ENCODE data around the gene NSUN6. TPM values are rescaled to one million over a fixed set of nuclear protein-coding genes. Genes with fewer than 3 reads are reported as not detected.

The NSUN6 gene
- total and polyA plus RNA-seq, 2 experiments from 2014 or later: 4.1 to 5.4 TPM

DNA sequence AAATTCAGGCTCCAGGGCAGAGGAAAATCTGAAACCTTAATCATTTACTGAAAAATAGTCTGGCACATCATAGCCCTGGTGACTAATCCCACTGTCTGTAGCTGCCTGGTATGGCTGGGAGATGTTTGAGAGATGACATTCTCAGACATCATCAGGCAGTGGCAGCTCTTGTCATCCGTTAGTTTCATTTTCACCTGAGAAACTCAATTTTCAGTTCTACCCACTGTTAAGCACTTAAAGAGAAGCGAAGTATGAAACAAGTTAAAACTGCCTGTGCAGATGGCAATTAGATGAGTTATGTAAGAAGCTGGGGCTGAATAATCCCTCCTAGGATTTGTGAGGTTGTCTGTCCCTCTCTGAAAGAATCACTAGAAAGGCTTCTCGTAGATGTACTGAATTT lies 150.2 kb downstream of the NSUN6 start:
- in situ Hi-C loops (cut with MboI): no loop called here
- H3K4me3 ChIP-seq: no peak overlapping the region
- DNase-seq: peak; percentile 69

DNA sequence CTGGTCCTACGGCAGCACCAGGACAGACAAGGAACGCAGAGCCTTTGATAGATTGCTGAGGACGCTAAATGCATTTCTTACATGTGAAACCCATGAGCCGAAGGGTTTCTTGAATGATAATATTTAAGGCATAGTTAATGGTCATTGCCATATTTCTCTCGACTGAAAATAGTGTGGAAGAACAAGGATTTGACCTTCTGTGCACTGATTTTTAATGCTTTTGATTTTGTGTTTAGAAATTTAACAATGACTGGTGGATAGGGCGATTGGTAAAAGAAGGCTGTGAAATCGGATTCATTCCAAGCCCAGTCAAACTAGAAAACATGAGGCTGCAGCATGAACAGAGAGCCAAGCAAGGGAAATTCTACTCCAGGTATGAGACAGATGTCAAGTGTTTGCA lies 150.8 kb downstream of the NSUN6 start:
- Histone ChIP-seq H3K27me3 (replicated peaks; ENCODE audit: insufficient read depth) (no peaks in the 10 kb centered on the region), H3K4me1 (ENCODE audit: insufficient read depth) (no peaks in the 10 kb centered on the region), H3K9ac (no peak overlapping the region), H3K36me3 (ENCODE audit: low read depth) (no peaks in the 10 kb centered on the region), H4K20me1 (ENCODE audit: insufficient read depth) (no peaks in the 10 kb centered on the region), H2AFZ (no peak overlapping the region), H3K79me2 (ENCODE audit: insufficient read depth) (no peaks in the 10 kb centered on the region), H3K4me2 (ENCODE audit: unreplicated experiment) (no peak overlapping the region), H3K9me3 (ENCODE audit: low read depth) (no peaks in the 10 kb centered on the region), H3K27ac (no peak overlapping the region), H3K9me2 (ENCODE audit: insufficient read depth) (no peaks in the 10 kb centered on the region), H3K4me3 (no peak overlapping the region), H3F3A (ENCODE audit: insufficient read depth) (no peaks in the 10 kb centered on the region)
- in situ Hi-C loops (cut with MboI): no loop called here
- no peak for DNase-seq
- no peak for TF ChIP-seq EZH2 (IDR thresholded peaks at IDR 0.05; ENCODE audit: insufficient read depth, poor library complexity, severe bottlenecking)
- no peak for TF ChIP-seq EZH2phosphoT487 (IDR thresholded peaks at IDR 0.05; ENCODE audit: insufficient read depth, low read depth)
- 80 to 89% methylated on average over 7 of the region's 7 CpGs for WGBS, 2 experiments (ENCODE audit: low coverage in 1 of 2, low lambda C conversion rate in 2 of 2, missing lambda C conversion rate in 2 of 2)

More for the DNA sequence above, 150.2 kb downstream of the NSUN6 start:
- no peaks in the 10 kb centered on the region for H3K79me2 ChIP-seq (ENCODE audit: insufficient read depth)
- H3K9me3 ChIP-seq (ENCODE audit: low read depth): no peaks in the 10 kb centered on the region
- no peaks in the 10 kb centered on the region for H3F3A ChIP-seq (ENCODE audit: insufficient read depth)
- no peaks in the 10 kb centered on the region for H4K20me1 ChIP-seq (ENCODE audit: insufficient read depth)
- no peaks in the 10 kb centered on the region for H3K36me3 ChIP-seq (ENCODE audit: low read depth)
- TF ChIP-seq EZH2phosphoT487 (IDR thresholded peaks at IDR 0.05; ENCODE audit: insufficient read depth, low read depth) (no peak), EZH2 (IDR thresholded peaks at IDR 0.05; ENCODE audit: insufficient read depth, poor library complexity, severe bottlenecking) (no peak)
- no peaks in the 10 kb centered on the region for H3K9me2 ChIP-seq (ENCODE audit: insufficient read depth)
- no peak overlapping the region for H3K9ac ChIP-seq
- no peaks in the 10 kb centered on the region for H3K27me3 ChIP-seq (replicated peaks; ENCODE audit: insufficient read depth)
- WGBS, 2 experiments (ENCODE audit: low coverage in 1 of 2, low lambda C conversion rate in 2 of 2, missing lambda C conversion rate in 2 of 2): 66 to 67% methylated on average over 3 of the region's 3 CpGs
- H3K27ac ChIP-seq: no peak overlapping the region
- H2AFZ ChIP-seq: peak overlapping the region; percentile 30; the same call in 1 of the 2 replicates
- H3K4me1 ChIP-seq (ENCODE audit: insufficient read depth): no peaks in the 10 kb centered on the region; the same call in 1 of the 2 replicates
- peak overlapping the region; percentile 16 for H3K4me2 ChIP-seq (ENCODE audit: unreplicated experiment)

DNA sequence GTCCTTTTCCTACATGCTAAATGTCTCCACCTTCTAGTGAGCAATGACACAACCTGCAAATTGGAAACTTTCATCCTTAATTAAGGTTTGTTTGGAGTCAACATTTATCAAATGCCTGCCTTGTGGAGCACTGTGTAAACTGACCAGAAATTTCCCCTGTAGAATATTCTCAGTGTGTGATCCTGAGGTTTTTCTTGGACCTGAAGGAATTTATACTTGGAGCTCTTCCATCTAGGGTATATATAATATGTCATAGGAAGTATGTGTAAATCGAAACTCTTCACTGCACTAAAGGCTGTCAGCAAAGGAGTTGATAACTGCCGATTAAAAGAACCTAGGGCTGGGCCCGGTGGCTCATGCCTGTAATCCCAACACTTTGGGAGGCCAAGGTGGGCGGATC lies 152.4 kb downstream of the NSUN6 start:
- no peak for DNase-seq
- Histone ChIP-seq H3K36me3 (ENCODE audit: low read depth) (no peaks in the 10 kb centered on the region), H3K4me1 (ENCODE audit: insufficient read depth) (no peaks in the 10 kb centered on the region), H3K9me3 (ENCODE audit: low read depth) (no peaks in the 10 kb centered on the region), H4K20me1 (ENCODE audit: insufficient read depth) (no peaks in the 10 kb centered on the region), H3K9me2 (ENCODE audit: insufficient read depth) (no peaks in the 10 kb centered on the region), H3K9ac (no peak overlapping the region), H3K27ac (no peak overlapping the region), H2AFZ (no peak overlapping the region), H3K27me3 (replicated peaks; ENCODE audit: insufficient read depth) (no peaks in the 10 kb centered on the region), H3F3A (ENCODE audit: insufficient read depth) (no peaks in the 10 kb centered on the region), H3K79me2 (ENCODE audit: insufficient read depth) (no peaks in the 10 kb centered on the region), H3K4me2 (ENCODE audit: unreplicated experiment) (no peak overlapping the region), H3K4me3 (no peak overlapping the region)
- 90 to 96% methylated on average over 4 of the region's 4 CpGs for WGBS, 2 experiments (ENCODE audit: low coverage in 1 of 2, low lambda C conversion rate in 2 of 2, missing lambda C conversion rate in 2 of 2)
- TF ChIP-seq EZH2phosphoT487 (IDR thresholded peaks at IDR 0.05; ENCODE audit: insufficient read depth, low read depth) (no peak), EZH2 (IDR thresholded peaks at IDR 0.05; ENCODE audit: insufficient read depth, poor library complexity, severe bottlenecking) (no peak)
- in situ Hi-C loops (cut with MboI): no loop called here

DNA sequence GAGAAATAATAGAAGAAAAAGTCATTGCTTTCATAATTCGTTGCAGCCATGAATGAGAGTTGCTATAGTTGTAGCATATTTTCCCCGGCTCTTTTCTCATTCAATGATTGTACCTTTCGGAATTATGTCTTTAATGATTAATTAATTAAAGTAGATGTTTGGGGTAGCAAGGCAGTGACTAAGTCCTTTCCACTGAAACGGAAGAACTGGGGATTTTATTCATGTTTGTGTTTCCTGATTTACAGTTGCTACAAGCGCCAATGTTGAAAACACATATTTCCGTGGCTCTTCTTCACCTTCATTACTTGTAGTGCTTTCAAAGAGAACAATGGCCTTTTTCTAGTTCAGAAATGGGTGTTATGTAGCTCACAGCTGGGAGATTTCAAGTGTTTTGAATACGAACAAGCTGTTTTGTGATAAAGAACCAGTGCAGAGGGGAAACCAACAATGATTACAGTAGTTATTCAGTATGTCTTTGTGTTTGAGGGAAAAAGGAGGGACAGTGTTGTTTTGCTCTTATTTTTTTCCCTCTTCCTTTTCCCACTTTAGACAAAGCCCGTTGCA lies 153.5 kb downstream of the NSUN6 start:
- Histone ChIP-seq H3F3A (ENCODE audit: insufficient read depth) (no peaks in the 10 kb centered on the region), H3K27me3 (replicated peaks; ENCODE audit: insufficient read depth) (no peaks in the 10 kb centered on the region), H3K4me3 (no peak overlapping the region), H3K27ac (no peak overlapping the region), H3K9me2 (ENCODE audit: insufficient read depth) (no peaks in the 10 kb centered on the region), H3K36me3 (ENCODE audit: low read depth) (no peaks in the 10 kb centered on the region), H2AFZ (no peak overlapping the region), H3K9ac (no peak overlapping the region), H3K9me3 (ENCODE audit: low read depth) (no peaks in the 10 kb centered on the region), H4K20me1 (ENCODE audit: insufficient read depth) (no peaks in the 10 kb centered on the region), H3K4me1 (ENCODE audit: insufficient read depth) (no peaks in the 10 kb centered on the region), H3K4me2 (ENCODE audit: unreplicated experiment) (no peak overlapping the region), H3K79me2 (ENCODE audit: insufficient read depth) (no peaks in the 10 kb centered on the region)
- in situ Hi-C loops (cut with MboI): no loop called here
- DNase-seq: no peak
- WGBS, 2 experiments (ENCODE audit: low coverage in 1 of 2, low lambda C conversion rate in 2 of 2, missing lambda C conversion rate in 2 of 2): 79 to 89% methylated on average over 8 of the region's 8 CpGs
- TF ChIP-seq EZH2 (IDR thresholded peaks at IDR 0.05; ENCODE audit: insufficient read depth, poor library complexity, severe bottlenecking) (no peak), EZH2phosphoT487 (IDR thresholded peaks at IDR 0.05; ENCODE audit: insufficient read depth, low read depth) (no peak)

Other genes starting within 250 kb of the NSUN6 start
- 10.7 and 11.8 TPM in 2 replicates for gene ARL5B, start 7.8 kb upstream of the NSUN6 start, total RNA-seq (2014; rRNA removed; shearing (Covaris generic))
- 5.2 TPM in 2 replicates for gene ARL5B, start 7.8 kb upstream of the NSUN6 start, polyA plus RNA-seq (2016; fragmentation: Nextera tagmentation; extraction: Ambion mirVana)